GM18519 (cell line): ENCODE results near the gene TEX38.
"Not testable (repeated sequence)": the region's sequence is repeated elsewhere in the genome, so short reads cannot be mapped to it uniquely, and the experiment has no call there.

Source experiments
- ATAC-seq: cut with Tn5 transposase; IDR thresholded peaks from one replicate; pipeline ENCODE4 v1.9.1; 2021; ENCODE audit warnings: mild to moderate bottlenecking, moderate library complexity; ENCODE audit not compliant: unreplicated experiment, low FRiP score

Gene TEX38

DNA sequence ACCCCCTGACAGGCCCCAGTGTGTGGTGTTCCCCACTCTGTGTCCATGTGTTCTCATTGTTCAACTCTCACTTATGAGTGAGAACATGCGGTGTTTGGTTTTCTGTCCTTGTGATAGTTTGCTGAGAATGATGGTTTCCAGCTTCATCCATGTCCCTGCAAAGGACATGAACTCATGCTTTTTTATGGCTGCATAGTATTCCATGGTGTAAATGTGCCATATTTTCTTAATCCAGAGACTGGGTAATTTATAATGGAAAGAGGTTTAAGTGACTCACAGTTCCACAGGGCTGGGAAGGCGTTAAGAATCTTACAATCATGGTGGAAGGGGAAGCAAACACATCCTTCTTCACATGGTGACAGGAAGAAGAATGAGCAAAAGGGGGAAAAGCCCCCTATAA, 17.0 kb upstream of the TEX38 start:
- ATAC-seq = not testable (repeated sequence)

DNA sequence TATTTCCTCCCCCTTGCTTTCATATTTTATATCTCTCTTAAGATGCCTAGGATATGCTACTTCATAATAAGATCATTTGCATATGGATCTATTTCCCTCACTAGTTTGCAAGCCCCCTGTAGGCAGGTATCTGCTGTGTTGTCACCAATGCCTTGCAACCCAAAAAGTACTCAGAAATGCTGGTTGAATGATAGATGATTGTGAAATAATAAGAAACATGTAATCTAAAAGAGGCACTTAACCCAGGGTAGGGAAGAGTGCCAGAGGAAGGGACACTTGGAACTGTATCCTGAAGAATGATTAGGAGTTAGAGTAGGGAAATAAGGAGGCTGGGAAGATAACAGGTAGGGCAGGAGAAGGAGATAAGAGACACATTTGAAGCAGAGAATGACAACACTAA, 15.8 kb upstream of the TEX38 start:
- ATAC-seq = no peak

DNA sequence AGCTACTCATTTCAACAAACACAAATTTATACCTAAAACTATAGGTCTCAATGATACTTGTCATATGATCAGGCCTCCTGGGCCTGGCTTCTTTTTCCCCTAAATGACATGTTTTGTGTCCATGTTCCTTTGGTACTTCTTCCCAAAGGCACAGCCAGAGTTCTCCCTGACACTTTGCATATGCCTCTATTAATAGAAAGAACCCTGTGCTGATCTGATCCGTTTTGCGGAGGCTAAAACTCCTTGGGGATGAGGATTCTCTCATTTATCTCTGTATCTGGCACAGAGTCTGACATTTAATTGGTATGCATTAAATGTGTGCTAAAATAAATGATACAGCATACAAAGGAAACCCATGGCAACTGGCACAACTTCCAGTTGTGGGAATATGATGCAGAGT, 15.0 kb upstream of the TEX38 start:
- ATAC-seq = no peak

DNA sequence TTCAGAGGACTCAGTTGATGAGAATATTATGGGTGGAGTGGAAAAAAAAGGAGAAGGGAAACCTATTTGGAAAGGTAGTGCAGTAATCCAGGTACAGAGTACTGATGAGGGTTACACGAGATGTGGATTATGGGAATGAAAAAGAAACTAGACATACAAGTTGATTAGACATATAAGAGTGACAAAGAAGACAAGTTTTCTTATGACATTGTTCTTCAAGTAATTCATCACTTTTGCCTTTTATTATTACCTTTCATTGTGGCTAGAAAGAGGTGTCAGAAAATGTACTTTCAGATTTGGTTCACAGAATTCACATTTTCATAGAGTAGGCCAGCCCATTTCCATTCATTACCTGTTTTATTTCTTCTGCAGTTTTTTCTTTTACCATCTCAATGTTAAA, 13.9 kb upstream of the TEX38 start:
- ATAC-seq = no peak

DNA sequence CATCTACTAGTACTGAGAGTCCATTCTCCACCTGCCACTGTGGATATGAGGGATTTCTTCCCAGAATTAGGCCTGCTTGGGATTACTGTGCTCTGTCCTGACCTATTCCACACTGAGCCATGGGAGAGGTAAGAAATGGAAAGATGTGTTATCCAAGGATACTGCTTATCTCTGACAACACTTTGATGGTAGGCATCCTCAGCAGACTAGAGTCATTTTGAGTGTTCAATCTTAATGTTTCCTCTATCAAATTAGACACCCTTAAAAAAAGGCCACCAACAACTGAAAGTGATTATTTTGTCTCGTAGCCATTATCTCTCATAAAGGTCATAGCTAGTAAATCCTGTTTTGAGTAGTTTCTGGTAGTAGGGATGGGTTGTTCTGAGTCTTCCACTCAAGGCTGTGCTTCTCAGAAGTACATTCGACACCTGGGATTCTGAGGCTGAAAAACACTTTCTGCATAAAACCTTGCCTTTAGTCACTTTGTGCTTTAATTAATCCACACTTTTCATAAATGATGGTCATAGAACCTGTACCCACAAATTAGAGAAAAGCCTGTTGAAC, 12.3 kb upstream of the TEX38 start:
- ATAC-seq = no peak

- ATAC-seq = not testable (repeated sequence)
Observed at GRCh38 chr1:46660116-46660515, 11.5 kb upstream of the TEX38 start.

DNA sequence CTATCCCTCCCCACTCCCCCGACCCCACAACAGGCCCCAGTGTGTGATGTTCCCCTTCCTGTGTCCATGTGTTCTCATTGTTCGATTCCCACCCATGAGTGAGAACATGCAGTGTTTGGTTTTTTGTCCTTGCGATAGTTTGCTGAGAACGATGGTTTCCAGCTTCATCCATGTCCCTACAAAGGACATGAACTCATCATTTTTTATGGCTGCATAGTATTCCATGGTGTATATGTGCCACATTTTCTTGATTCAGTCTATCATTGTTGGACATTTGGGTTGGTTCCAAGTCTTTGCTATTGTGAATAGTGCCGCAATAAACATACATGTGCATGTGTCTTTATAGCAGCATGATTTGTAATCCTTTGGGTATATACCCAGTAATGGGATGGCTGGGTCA, 8.7 kb upstream of the TEX38 start:
- ATAC-seq = not testable (repeated sequence)

- no peak for ATAC-seq
Observed at GRCh38 chr1:46665983-46666382, 5.7 kb upstream of the TEX38 start.

DNA sequence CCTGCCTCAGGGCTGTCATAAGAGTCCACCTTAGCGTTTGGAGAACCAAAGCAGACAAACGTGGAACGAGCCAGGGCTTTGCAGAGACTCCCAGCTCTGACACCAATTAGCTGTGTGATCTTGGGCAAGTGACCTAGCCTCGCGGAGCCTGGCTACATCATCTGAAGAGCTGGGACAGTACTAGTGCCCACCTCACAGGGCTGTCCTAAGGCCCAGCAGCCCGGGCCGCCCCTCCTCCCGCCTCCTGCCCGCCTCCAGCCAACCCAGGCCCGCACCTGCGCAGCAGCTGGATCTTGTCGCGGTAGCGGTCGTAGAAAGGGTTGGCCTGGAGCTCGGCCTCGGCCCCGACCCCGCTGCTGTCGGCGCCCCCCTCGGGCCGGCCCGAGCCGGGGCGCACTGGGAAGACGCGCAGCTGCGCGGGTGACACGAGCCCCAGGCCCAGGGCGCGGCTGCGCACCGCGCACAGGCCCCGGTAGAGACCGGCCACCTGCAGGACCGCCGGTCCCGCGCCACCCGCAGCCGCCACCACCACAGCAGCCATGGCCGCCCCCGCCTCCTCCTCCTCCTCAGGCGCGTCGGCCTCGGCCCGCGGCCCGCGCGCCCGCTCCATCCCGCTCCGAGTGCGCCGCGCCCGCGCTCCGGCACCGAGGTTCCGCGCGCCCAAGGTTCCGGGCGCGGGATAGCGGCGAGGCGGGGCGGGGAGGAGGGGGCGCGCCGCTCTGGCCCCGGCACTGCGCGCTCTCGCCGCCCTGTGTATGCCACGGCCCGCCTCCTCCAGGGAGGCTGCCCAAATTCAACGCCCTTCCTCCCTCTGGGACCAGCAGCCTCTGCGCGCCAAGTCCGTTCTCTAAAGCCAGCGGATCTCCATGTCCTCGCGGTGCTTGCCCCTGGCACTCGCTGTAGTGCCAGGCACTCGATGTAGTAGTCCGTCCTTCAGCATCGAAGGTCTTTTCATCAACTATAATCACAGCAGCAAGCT, 3.6 kb upstream of the TEX38 start, which contains the start of gene ATPAF1:
Gene ATPAF1 (minus strand): TSS at position 583 of the 979 bp plus-strand sequence. CDS start 42 bp downstream, at position 541.
- peak; percentile 81 for ATAC-seq

DNA sequence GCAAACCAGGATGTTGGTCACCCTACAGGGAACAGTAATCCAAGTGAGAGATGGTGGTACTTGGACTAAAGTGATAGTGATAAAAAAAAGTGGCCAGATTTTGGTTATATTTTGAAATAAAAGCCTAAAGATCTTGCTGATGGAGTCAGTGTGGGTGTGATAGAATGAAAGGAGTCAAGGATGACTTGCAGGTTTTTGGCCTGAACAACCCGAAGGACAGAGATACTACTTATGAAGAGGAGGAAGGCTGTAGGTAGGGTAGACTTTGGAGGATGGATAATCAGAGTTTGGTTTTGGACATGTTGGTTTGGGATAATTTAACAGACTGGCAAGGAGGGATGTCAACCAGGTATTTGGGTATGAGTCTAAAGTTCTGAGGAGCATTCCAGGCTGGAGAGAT, 1.5 kb upstream of the TEX38 start:
- ATAC-seq = no peak

GRCh38 chr1:46672696-46673095, 1.0 kb downstream of the TEX38 start:
- no peak for ATAC-seq

- no peak for ATAC-seq
Observed at GRCh38 chr1:46673749-46674182, 2.1 kb downstream of the TEX38 start.

- peak; percentile 62 for ATAC-seq
Observed at GRCh38 chr1:46675549-46676314, 4.1 kb downstream of the TEX38 start.

GRCh38 chr1:46676531-46676930, 4.9 kb downstream of the TEX38 start:
- ATAC-seq = no peak

GRCh38 chr1:46677339-46677738, 5.7 kb downstream of the TEX38 start:
- no peak for ATAC-seq

- ATAC-seq = no peak
Observed at GRCh38 chr1:46679789-46680573, 8.3 kb downstream of the TEX38 start.

DNA sequence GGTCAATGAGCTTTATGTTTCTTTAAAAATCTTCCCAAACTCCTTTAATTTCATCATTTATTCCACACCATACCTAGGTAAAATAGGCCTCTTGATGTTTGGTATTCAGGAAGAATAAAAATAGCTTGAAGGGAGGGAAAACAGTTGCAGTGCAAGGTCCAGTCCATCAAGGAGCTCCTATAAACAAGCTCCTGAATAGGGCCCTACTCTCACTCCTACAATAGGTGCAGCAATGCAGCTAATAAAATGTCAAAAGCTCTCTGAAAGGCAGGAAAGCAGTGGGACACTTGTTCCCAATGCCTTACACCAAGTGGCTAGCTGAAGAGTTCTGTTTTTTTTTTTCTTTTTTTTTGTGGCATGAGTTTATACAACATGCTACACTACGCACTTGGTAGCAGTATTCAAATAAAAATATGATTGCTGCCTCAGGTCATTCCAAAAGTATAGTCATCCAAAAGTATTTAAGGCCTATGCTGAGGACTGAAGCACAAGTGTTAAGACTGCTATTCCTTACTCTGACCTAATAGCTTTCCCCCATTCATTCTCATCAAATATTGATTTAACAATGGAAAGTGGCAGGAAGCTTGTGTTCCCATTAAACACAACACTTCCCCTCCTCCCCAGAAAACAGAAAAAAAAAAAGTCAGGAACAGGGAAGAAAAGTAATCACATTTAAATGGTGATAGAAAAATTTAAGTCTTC, 9.8 kb downstream of the TEX38 start:
- ATAC-seq = no peak

- ATAC-seq = no peak
Observed at GRCh38 chr1:46682064-46682463, 10.4 kb downstream of the TEX38 start.

GRCh38 chr1:46684670-46685069, 13.0 kb downstream of the TEX38 start:
- no peak for ATAC-seq

- ATAC-seq = no peak
Observed at GRCh38 chr1:46686255-46686654, 14.6 kb downstream of the TEX38 start.
